DMS 273 treated with DMSO at 0.1 percent for 48 hours (cell line): ENCODE data around the gene CBX2.
A peak's percentile ranks its signal among the peaks of the same experiment; 100 is the strongest.

Source experiments
- DNase-seq: peaks from one replicate; lab custom pipeline; 2025; lab: John Stamatoyannopoulos, UW

CBX2 gene

DNA sequence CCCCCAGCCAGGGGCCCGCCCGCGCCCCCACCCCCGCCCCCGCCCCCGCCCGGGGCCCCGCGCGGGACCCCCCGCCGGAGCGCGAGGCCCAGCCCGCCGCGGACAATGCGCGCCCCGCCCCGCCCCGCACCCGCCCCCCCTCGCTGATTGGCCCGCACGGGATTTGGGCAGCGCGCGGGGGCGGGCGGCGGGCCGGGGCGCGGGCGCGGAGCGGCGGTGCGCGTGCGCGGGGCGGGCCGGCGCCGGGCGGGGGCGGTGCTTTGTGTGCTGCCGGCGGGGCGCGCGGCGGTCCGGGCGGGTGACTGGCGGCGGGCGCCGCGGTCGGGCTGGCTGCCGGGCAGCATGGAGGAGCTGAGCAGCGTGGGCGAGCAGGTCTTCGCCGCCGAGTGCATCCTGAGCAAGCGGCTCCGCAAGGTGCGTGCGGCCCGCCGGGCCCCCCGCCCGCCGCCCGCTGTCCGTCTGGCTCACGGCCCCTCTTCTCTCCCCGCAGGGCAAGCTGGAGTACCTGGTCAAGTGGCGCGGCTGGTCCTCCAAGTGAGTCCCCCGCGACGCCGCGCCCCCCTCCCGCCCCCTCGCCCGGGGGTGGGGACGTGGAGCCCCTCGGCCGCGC lies at the start of gene CBX2:
TSS of gene CBX2 (plus strand) at position 255 of the 610 bp plus-strand sequence. CDS start at position 343, 88 bp downstream.
- no peak for DNase-seq

DNA sequence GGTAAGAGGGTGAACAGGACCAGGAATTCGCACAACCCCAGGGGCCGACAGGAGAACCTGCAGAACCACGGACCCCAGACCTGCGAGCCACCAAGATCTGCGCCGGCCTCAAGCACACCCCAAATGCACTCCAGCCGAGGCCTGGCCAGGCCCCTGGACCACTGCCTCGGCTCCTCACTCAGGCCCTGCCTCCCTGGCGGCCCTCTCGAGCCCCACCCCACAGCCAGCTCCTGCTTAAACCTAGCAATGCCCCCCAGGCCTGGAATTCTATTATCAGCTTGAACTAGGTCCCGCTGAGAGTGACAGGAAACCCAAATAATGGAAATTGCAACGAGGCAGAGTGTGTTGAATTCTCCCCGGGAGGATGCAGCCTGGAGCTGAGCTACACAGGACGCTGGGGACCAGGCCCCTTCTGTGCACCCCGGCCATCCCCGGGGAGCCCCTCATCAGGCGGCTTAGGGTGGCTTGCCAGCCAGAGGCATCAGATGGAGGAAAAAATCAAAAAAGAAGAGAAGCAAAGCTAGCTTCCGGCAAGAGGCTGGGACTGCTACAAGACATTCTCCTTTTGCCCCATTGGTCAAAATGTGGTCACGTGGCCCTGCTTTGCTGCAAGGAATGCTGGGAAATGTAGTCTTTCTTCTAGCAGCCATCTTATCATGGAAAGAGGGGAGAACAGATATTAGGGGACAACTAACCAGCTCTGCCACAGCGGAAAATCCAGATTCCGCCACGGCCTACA lies 49.6 kb upstream of the CBX2 start:
- DNase-seq: peak; percentile 85

DNA sequence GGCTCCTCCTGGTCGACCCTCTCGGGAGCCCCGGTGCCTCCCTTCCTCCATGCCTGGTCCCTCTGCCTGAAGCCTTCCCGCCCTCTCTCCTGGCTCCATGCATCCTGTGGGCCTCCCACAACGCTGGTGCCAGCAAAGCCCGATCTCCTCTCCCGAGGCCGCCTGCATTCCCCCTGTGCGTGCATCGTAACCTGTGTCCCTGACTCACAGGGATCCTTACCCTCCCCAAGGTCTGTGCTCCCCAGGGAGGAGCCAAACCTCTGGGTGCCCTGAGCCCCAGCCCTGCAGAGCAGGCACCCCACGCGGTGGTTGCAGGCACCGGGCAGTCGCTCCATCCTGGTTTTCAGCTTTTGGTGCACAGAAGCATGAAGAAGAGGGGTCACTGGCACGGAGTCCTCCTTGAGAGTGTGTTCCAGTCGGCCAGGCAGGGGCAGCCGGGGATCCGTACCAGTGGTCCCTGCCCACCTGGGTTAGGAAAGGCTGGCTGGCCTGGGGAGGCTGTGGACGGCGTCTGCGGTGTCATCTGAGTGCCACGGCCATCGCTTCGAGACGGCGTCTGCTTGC lies 49.0 kb upstream of the CBX2 start:
- DNase-seq: no peak

DNA sequence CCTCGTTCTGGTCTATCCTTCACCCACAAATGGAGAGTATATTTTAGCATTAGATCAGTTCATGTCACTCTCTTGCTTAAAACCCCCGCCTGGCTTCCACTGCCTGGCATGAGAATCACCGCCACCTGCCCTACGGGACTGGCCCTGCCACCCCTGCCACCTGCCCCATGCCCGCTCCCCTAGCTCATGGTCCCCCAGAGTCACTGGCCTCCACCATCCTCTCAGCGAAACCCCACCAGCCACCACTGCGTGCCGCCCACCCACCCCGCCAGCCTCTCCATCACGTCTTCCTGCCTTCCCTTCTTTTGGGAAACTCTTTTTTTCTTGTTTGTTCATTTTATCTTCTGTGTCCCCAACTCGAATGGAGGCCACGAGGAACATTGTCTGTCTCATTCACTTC lies 48.2 kb upstream of the CBX2 start:
- DNase-seq: no peak

DNA sequence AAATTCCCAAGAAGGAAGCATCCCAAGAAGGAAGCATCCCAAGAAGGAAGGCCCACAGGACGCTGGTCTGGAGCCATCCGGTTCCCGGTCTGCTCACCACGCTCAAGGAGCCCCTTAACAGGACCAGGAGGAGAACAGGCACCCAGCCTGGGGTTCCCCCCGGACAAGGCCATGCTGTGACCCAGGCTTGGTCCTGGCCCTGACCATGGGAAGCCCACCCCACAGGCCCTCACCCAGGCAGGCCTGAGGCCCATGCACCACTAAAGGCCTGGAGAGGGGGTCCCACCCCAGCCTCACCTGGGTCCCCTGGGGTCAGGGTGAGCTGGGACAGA lies 47.5 kb upstream of the CBX2 start:
- no peak for DNase-seq

DNA sequence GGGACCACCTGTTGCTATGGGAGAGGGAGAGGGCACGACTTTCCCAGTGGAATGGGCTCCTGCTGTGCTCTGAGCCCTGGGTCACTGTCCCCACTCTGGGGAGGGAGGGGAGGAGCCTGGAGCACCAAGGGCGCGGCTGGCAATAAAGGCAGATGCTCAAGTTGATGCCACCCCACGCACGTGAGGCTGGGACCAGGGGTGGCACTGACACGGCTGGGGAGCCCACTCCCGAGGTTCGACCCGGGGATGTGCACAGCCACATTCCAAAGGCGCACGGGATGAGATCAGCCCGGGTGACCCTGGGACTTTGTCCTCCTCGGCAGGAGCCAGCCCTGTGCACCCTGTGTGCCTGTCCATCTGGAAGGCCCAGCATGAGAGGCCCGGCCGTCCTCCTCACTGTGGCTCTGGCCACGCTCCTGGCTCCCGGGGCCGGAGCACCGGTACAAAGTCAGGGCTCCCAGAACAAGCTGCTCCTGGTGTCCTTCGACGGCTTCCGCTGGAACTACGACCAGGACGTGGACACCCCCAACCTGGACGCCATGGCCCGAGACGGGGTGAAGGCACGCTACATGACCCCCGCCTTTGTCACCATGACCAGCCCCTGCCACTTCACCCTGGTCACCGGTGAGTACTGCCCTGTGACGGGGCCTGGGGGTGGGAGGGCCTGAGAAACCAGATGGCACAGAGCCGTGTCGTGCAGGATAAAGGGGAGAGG lies 47.0 kb upstream of the CBX2 start, which contains the start of gene ENPP7:
TSS of gene ENPP7 (plus strand) at position 175 of the 715 bp plus-strand sequence. CDS start at position 372, 197 bp downstream.
- DNase-seq: no peak

DNA sequence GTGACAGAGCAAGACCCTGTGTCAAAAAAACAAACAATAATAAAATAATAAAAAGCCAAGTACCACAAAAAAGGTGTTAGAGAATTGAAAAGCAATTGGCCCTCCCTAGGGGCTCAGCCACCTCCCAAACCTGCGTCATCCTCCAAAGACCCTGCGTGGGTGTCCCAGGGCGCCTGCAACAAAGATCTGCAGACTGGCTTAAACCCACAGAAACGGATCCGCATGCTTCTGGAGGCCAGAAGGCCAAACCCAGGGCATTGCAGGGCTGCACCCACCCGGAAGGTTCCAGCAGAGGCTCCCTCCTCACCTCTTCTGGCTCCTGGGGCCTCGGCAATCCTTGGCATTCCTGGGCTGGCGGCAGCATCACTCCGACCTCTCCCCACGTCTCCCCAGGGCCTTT lies 45.7 kb upstream of the CBX2 start:
- DNase-seq: no peak

DNA sequence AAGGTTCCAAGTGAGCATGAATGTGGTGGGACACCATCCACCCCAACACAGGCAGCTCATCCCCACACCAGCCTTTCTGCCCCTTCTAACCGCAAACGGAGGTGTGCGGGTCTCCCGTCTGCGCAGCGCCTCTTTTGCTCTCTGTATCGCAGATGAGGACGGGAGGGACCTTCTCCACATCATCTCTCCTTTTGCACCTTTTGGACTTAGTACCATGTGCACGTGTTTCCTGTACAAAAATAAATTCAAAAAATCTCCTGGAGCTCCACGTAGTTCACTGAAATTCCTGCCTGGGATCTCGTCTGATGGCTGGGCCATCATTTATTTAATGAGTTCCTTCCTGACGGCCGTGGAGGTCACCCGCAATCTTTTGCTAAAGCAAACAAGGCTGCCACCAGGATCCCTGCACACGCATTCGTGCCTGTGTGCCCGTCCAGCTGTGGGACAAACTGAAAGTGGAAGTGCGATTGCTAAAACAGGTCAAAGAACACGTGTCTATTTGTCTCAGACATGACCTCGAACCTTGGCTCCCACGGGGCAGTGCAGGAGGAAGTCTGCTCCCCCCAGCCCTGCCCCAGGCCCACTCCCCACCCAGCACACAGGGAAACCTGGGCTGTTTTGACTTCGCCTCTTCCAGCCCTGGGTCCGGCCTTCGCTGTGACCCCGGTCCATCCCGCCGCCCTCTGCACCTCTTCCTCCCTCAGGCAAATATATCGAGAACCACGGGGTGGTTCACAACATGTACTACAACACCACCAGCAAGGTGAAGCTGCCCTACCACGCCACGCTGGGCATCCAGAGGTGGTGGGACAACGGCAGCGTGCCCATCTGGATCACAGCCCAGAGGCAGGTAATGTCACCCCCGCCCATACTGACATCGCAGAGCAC lies 44.9 kb upstream of the CBX2 start:
- DNase-seq: no peak

DNA sequence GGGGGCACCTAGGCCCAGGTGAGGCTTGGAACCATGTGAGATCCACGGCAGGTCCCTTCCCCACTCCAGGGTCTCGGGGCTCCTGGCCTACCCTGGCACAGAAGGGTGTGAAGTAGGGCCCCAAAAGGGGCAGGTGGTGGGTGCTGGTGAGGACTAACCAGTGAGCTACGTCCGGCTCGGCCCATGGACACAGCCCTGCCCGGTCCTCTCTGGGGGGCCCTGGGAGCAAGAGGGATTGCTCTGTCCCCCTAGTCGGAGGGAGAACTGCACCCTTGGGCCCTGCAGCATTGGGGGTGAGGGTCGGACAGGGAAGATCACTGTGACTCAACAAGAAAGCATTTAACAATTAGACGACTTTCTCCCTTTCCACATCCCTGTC lies 44.3 kb upstream of the CBX2 start:
- DNase-seq: no peak

DNA sequence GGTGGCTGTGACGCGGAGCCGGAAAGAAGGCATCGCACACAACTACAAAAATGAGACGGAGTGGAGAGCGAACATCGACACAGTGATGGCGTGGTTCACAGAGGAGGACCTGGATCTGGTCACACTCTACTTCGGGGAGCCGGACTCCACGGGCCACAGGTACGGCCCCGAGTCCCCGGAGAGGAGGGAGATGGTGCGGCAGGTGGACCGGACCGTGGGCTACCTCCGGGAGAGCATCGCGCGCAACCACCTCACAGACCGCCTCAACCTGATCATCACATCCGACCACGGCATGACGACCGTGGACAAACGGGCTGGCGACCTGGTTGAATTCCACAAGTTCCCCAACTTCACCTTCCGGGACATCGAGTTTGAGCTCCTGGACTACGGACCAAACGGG lies 42.9 kb upstream of the CBX2 start:
- no peak for DNase-seq

DNA sequence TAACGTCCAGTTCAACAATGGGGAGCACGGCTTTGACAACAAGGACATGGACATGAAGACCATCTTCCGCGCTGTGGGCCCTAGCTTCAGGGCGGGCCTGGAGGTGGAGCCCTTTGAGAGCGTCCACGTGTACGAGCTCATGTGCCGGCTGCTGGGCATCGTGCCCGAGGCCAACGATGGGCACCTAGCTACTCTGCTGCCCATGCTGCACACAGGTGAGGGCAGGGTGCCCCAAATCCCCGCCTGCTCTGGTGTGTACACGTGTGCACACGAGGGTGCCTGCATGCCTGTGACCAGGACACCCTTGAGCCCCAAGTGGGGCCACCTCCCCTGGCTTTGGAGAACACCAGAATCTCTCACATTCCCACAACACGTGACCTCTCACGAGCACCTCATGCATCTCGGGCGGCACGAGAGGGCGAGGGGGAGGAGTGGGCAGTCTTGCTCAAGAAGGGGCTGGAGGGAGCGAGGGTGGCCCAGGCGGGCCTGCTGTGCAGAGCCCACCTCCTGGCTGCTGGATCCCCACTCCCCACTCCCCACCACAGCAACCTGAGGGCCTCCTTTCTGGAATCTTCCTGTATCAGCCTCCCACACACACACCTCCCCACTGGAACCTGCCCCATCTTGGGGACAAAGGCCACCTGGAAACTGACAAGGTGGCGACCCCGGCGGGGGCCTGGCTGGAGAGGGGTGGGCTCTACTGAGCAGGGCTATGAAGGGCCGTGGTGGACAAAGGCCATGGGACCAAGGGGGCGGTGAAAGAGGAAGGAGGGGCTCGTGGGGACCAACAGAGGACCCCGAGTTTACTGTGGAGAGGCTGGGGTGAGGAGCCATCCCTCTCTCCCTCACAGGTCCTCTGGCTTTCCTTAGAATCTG lies 40.7 kb upstream of the CBX2 start:
- no peak for DNase-seq

DNA sequence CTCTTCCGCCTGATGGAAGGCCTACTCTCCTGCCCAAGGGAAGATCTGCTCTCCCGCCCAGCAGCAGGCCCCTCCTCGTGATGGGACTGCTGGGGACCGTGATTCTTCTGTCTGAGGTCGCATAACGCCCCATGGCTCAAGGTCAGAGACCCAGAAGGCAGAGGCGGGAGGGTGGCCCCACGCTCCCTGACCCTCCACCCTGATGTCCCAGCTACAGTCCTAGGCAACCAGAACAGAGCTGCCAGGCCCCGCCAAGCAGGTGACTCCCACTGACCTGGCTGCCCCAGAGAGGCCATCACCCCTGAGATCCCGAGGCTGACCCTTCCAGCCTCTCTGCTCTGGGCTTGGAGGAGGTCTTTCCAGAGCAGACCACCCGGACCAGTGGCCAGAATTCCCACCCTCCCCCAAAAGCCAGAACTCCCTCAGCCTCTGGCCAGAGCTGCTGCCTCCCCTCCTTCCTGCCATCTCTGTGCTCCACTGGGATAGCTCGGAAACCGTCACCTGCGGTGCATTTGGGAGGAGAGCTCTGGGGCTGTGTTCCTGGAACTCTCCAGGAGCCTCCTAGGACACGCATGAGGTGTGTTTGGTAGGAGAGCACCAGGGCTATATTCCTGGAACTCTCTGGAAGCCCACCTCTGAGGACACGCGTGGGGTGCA lies 39.9 kb upstream of the CBX2 start:
- no peak for DNase-seq

DNA sequence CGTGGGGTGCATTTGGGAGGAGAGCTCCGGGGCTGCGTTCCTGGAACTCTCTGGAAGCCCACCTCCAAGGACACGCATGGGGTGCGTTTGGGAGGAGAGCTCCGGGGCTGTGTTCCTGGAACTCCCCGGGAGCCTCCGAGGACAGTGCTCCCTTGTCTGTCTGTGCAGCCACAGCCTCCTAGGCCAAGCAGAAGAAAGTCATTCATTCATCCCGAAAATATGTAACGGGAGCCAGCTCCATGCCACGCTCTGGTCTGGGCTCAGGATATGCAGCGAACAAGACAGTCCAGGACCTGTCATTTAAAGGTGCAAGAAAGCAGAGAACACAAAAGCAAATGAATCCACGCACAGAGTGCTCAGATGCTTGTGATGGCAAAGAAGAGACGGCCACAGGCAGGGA lies 39.3 kb upstream of the CBX2 start:
- DNase-seq: no peak

DNA sequence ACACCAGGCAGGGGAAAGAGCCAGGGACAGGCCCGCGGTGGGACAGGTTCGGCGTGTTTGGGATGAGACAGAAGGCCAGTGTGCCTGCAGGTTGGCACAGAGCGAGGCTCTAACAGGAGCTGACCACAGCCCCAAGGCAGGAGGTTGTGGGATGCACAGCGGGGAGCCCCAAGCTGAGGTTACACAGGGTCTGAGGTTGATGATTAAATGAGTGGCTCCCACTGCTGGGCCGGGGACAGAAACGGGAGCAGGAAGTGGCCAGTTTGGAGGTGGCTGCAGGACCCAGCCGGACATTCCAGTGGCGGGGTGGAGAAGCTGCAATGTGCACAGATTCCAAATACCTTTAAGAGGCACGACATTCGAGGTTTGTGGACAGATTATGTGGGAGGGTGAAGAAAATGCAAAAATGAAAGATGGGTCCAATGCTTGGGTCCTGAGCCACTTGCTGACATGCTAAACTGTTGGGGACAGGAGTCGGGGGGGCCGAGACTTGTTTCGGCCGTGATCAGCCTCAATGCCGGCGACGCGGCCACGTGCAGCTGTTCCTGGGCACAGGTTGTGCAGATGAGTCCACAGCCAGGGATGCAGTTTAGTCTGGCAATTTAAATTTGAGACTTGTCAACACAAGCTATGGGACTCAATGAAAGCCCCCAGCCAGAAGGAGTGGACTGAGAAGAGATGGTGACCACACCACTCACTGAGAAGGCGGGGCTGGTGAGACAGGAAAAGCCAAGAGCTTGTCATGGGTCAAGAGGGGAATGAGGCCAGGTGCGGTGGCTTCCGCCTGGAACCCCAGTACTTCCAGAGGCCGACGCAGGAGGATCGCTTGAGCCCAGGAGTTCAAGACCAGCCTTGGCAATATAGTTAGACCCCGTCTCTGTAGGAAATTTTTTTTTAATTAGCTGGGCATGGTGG lies 38.5 kb upstream of the CBX2 start:
- DNase-seq: no peak

DNA sequence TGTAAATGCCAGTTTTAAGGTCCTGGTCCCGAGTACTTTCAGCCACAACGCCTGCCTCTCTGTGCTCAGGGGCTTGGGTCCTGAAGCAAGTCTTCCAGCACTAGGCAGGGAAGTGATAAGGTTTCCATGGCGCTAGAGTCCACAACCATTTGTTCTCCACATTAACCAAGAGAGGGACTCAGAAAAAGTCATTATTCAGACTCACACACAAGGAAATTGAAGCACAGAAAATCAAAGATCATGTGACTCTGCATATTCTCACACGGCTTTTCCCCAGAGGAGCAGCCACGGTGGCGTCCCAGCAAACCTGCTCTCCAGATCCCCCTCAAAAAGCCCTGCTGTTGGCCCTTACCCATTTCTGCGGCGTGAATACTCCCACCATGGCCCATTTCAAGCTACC lies 37.5 kb upstream of the CBX2 start:
- DNase-seq: no peak

DNA sequence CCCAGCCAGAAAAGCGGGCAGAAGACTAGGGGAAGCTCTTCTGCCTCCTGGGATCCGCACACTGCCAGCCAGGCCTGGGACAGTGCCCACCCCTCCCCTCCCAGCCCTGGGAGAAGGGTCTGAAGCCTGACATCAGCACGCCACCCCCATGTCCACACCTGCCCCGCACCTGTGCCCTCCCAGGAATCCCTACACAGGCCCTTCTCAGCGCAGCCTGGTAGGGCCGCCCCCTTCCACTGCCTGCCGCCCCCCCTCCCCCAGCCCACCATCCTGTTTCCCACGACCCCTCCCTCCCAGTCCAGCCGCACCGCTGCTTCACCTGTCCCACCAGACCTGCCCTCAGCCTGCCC lies 36.6 kb upstream of the CBX2 start:
- DNase-seq: no peak

DNA sequence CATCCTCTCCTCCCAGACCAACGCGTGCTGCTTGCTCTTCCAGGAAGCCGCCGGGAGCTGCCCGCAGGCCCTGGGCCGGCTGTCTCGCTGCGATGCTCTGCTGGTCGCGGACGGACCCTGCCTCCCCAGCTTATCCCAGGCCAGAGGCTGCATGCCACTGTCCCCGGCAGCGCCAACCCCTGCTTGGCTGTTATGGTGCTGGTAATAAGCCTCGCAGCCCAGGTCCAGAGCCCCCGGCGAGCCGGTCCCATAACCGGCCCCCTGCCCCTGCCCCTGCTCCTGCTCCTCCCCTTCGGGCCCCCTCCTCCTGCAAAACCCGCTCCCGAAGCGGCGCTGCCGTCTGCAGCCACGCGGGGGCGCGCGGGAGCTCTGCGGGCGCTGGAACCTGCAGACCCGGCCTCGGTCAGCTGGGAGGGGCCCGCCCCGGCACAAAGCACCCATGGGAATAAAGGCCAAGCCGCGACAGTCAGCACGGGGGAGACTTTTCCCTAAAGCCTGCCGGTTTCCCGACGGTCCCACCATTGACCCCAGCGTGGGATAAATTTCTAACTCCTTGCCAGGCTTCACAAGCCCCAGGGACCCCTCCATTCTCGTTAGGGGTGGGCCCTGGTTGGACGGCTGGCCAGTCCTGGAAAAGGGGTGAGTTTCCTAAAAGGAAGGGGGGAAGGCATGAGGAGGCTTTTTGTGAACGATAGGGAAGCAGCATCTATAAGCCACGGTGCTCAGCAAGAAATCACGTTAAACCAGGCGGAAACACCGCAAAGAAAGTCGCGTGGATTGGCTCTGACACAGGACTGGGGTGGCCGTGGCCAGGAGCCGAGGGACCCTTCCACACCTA lies 36.0 kb upstream of the CBX2 start:
- DNase-seq: peak; percentile 22

DNA sequence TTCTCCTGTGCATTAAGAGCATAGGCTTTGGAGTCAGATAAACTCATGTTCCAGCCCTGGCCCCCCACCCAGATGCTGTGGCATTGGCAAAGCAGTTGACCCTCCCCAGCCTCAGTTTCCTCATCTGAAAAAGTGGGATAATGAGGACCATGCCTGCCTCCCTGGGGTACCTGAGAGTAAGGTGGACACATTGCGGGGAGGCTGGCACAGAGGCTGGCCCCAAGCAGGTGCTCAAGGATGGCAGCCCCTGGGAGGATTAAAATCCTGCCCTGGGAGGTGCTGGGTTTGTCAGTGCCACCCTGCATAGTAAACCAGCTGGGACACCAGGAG lies 35.4 kb upstream of the CBX2 start:
- no peak for DNase-seq
